GM11168 (cell line): ENCODE measurements around the gene ABCD4.
"Not testable (repeated sequence)": the region's sequence is repeated elsewhere in the genome, so short reads cannot be mapped to it uniquely, and the experiment has no call there.

Experiments used
- in situ Hi-C: fragments of 300-500 bp; cut with MboI; formaldehyde crosslinking; loops from one replicate; pipeline ENCODE4 v1.12.0; 2022; ENCODE audit warnings: low sequenced_read_pairs; ENCODE audit not compliant: unreplicated experiment

The ABCD4 gene

GRCh38 chr14:74302634-74303569 is at the start of gene ABCD4:
ABCD4 (minus strand) TSS chr14:74302934; CDS start chr14:74302912, 22 bp downstream.
- in situ Hi-C loops, result no loop called here

- in situ Hi-C loops, result no loop called here
These were observed 48.2 kb upstream of the ABCD4 start for GRCh38 chr14:74350928-74351323.

GRCh38 chr14:74350211-74350927 is 47.6 kb upstream of the ABCD4 start:
- in situ Hi-C loops, result no loop called here

- in situ Hi-C loops, result no loop called here
These were observed 47.0 kb upstream of the ABCD4 start for GRCh38 chr14:74349757-74350156.

GRCh38 chr14:74348735-74349463 is 46.2 kb upstream of the ABCD4 start:
- in situ Hi-C loops, result no loop called here

GRCh38 chr14:74348241-74348734 is 45.6 kb upstream of the ABCD4 start, which contains the start of gene VRTN:
VRTN (plus strand) TSS chr14:74348471; CDS start chr14:74356784, 8,313 bp downstream.
- in situ Hi-C loops, result no loop called here

- in situ Hi-C loops, result no loop called here
These were observed 45.0 kb upstream of the ABCD4 start for GRCh38 chr14:74347795-74348100.

GRCh38 chr14:74347097-74347794 is 44.5 kb upstream of the ABCD4 start:
- in situ Hi-C loops, result no loop called here

GRCh38 chr14:74346341-74346740 is 43.6 kb upstream of the ABCD4 start:
- in situ Hi-C loops, result no loop called here

GRCh38 chr14:74333909-74334308 is 31.2 kb upstream of the ABCD4 start:
- in situ Hi-C loops, result no loop called here

- in situ Hi-C loops, result not testable (repeated sequence)
These were observed 27.3 kb upstream of the ABCD4 start for GRCh38 chr14:74329950-74330552.

- in situ Hi-C loops, result no loop called here
These were observed 23.8 kb upstream of the ABCD4 start for GRCh38 chr14:74326369-74327152.

GRCh38 chr14:74325446-74325845 is 22.7 kb upstream of the ABCD4 start:
- in situ Hi-C loops, result no loop called here

GRCh38 chr14:74324931-74325361 is 22.2 kb upstream of the ABCD4 start:
- in situ Hi-C loops, result no loop called here

- in situ Hi-C loops, result no loop called here
These were observed 11.8 kb upstream of the ABCD4 start for GRCh38 chr14:74314576-74314975.

- in situ Hi-C loops, result no loop called here
These were observed 10.9 kb upstream of the ABCD4 start for GRCh38 chr14:74313601-74314000.

GRCh38 chr14:74312161-74312560 is 9.4 kb upstream of the ABCD4 start:
- in situ Hi-C loops, result no loop called here

- in situ Hi-C loops, result no loop called here
These were observed 6.6 kb upstream of the ABCD4 start for GRCh38 chr14:74309125-74310022.
